Panc1 (cell line): ENCODE data around the gene SEMA4D.

ENCODE experiments used
- CTCF ChIP-seq: fragments of 450-650 bp; IDR thresholded peaks from 2 replicates; pipeline ENCODE4 v1.5.1; 2017; ENCODE audit warnings: mild to moderate bottlenecking
- POLR2AphosphoS5 ChIP-seq: IDR thresholded peaks from 2 replicates; pipeline ENCODE4 v1.6.1; 2012; ENCODE audit warnings: mild to moderate bottlenecking, low read depth, low read length, moderate library complexity
- REST ChIP-seq, 2 experiments: IDR thresholded peaks; 2 replicates each; pipeline ENCODE4 v1.6.1; 2011 to 2012; ENCODE audit warnings: low read depth in 2 of 2, control low read depth in 1 of 2, low read length in 1 of 2, mild to moderate bottlenecking in 1 of 2, moderate library complexity in 1 of 2; ENCODE audit not compliant: insufficient read depth in 1 of 2
- SIN3A ChIP-seq: IDR thresholded peaks from 2 replicates; pipeline ENCODE4 v1.6.1; 2012; ENCODE audit warnings: low read depth, mild to moderate bottlenecking, low read length, moderate library complexity, borderline replicate concordance; ENCODE audit not compliant: insufficient read depth

- no peak for TF ChIP-seq CTCF
- TF ChIP-seq POLR2AphosphoS5: no peak
- no peak for TF ChIP-seq REST (IDR thresholded peaks at IDR 0.05; ENCODE audit: insufficient read depth in 1 of 2, low read depth in 2 of 2, low read length in 1 of 2)
- no peak for TF ChIP-seq SIN3A
These were observed 25.0 kb upstream of the SEMA4D start for GRCh38 chr9:89522959-89523285.
